GM18505 (cell line): ENCODE results near the gene CGRRF1.

Experiments used
- ATAC-seq: cut with Tn5 transposase; IDR thresholded peaks from one replicate; pipeline ENCODE4 v1.9.1; 2021; ENCODE audit not compliant: unreplicated experiment
- POLR2A ChIP-seq: IDR thresholded peaks from 4 replicates; pipeline ENCODE4 v1.6.1; 2011; ENCODE audit warnings: borderline replicate concordance; ENCODE audit not compliant: insufficient read depth, insufficient read length; ENCODE audit errors: extremely low read depth

Gene CGRRF1

GRCh38 chr14:54535646-54536045, 25.9 kb downstream of the CGRRF1 start:
- ATAC-seq = no peak
- TF ChIP-seq POLR2A = no peak

DNA sequence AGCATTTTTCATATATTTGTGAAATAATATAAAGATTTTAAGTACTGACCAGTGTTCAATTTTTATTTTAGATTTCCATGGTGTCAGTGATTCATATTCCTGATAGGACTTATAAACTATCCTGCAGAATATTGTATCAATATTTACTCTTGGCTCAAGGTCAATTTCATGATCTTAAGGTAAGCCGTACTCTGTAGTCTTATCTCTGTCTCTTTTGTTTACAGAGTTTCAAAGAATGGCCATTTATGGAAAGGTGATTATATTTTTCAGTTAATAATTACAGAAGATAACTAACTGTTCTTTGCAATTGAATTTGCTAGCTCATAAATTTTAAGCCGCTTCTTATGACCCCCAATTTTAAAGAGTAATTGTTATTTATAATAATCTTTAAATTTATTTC, 27.9 kb downstream of the CGRRF1 start:
- no peak for ATAC-seq
- TF ChIP-seq POLR2A = no peak

- ATAC-seq = no peak
- no peak for TF ChIP-seq POLR2A
Observed at GRCh38 chr14:54538055-54538454, 28.3 kb downstream of the CGRRF1 start.

- TF ChIP-seq POLR2A = no peak
- ATAC-seq = no peak
Observed at GRCh38 chr14:54547583-54547982, 37.9 kb downstream of the CGRRF1 start.

DNA sequence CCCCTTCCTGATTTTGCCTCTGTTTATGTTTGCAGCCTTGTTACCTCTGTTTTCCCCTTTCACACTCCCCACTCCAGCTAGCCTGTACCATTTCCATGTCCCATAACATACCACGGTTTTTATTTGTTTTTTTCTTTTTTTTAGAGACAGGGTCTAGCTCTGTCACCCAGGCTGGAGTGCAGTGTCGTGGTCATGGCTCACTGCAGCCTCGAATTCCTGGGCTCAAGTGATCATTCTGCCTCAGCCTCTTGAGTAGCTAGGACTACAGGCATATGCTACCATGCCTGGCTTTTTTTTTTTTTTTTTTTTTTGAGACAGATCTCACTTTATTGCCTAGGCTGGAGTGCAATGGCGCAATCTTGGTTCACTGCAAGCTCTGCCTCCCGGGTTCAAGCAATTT, 38.8 kb downstream of the CGRRF1 start:
- no peak for TF ChIP-seq POLR2A
- ATAC-seq = no peak

GRCh38 chr14:54549862-54550261, 40.2 kb downstream of the CGRRF1 start:
- no peak for ATAC-seq
- no peak for TF ChIP-seq POLR2A

- no peak for TF ChIP-seq POLR2A
- ATAC-seq = no peak
Observed at GRCh38 chr14:54550514-54550913, 40.8 kb downstream of the CGRRF1 start.

GRCh38 chr14:54554401-54554800, 44.7 kb downstream of the CGRRF1 start:
- no peak for ATAC-seq
- no peak for TF ChIP-seq POLR2A

DNA sequence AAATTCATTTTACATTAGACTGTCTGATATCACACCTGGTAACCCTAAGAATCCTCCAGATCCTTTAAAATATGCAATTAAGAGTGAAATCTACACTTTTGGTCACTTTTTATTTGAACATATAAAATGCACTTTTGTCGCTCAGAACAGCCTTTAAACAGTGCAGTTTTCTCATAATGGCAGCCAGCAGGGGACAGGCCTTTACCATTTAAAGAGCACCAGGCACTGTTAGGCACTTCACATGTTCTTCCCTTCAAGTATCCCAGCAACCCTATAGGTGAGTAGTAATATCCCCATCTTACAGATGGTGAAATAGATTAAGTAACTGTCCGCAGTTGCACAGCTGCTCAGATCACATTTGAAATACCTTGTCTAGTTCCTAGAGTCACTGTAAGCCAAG, 45.9 kb downstream of the CGRRF1 start:
- no peak for ATAC-seq
- TF ChIP-seq POLR2A = no peak

DNA sequence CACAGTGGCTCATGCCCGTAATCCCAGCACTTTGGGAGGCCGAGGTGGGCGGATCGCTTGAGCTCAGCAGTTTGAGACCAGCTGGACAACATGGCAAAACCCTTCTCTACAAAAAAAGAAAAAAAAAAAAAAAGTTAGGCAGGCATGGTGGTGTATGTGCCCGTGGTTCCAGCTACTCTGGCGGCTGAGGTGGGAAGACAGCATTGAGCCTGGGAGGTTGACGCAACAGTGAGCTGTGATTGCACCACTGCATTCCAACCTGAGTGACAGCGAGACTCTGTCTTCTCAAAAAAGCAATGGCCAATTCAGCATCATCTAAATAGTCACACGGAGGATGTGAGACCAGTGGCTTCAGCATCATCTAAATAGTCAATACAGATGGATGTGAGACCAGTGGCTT, 46.8 kb downstream of the CGRRF1 start:
- no peak for TF ChIP-seq POLR2A
- no peak for ATAC-seq

- ATAC-seq = no peak
Observed at GRCh38 chr14:54562334-54562733, 52.6 kb downstream of the CGRRF1 start.

DNA sequence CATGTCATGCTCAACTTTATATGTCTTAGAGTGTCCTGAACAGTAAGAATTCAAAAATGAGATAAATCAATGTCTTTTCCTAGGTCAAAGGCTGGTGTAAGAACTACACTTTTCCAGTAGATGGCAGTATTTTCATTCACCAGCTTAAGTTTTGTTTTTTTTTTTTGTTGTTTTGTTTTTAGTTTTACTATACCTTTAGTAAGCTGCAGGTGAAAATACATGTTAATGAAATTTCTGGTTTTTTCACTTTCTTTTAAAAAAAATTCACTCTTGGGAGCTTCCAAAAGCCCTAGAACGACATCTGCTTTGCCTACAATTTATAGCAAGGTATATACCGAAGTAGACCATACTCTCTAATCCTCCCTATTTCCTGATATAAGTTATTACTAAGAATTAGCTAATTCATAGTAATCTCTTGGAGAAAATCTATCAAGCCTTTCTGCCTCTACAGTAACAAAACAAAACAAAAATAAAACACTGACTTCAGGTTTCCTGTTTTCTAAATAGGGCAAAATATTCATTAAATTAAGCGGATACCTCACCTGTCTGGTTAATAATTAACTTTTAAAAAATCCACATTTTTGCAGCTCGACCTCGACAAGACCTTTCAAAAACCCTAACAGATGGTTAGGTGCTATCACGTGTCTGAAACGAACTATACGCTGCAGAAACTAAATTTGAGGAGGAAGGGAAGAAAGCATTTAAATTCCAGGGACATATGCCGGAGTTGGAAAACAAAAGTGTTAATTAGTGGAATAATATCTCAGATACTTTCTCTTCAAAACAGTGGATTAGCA, 54.6 kb downstream of the CGRRF1 start:
- ATAC-seq = no peak
- TF ChIP-seq POLR2A = no peak

More at GRCh38 chr14:54562334-54562733, 52.6 kb downstream of the CGRRF1 start:
- no peak for TF ChIP-seq POLR2A

GRCh38 chr14:54564868-54565784, 55.4 kb downstream of the CGRRF1 start:
- peak; percentile 39 for ATAC-seq
- no peak for TF ChIP-seq POLR2A
